Uterus (tissue), 2 donors: ENCODE results near the gene JAK1.

Experiments used
- POLR2A ChIP-seq, 2 donors: fragments of 450-650 bp; IDR thresholded peaks; one replicate each; pipeline ENCODE4 v1.6.1; 2016; ENCODE audit warnings: antibody characterized with exemption in 2 of 2, mild to moderate bottlenecking in 1 of 2, moderate library complexity in 1 of 2
- TF ChIP-seq, protein P1 (sequence below), 4 experiments: fragments of 200-600 bp in 2 of 4; fragments of 450-650 bp in 2 of 4; sonication (generic) in 2 of 4; IDR thresholded peaks; one replicate each; pipeline ENCODE4 v1.5.1; 2016 to 2019; ENCODE audit warnings: antibody characterized with exemption in 4 of 4, mild to moderate bottlenecking in 2 of 4, moderate library complexity in 1 of 4

DNA sequence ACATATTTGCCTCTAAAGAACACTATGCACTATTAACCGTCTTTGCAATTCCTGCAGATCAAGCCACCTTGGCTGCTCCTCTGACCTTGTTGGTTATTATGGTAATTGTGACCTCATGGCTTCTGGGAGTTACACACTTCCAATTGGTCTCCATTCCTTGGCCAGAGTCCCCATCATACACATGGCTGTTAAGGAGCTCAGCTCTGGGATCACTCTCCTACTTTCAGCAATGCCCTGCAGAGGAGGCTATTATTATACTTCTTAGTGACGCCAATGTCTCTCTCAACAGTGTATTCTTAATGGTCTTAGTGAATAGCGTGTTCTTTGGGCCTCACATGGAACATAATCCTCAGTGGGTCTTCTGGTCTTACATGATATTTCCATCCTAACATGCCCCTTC lies 10.0 kb upstream of the JAK1 start:
- no peak for TF ChIP-seq POLR2A (IDR thresholded peaks at IDR 0.05)
- TF ChIP-seq, protein P1, sequence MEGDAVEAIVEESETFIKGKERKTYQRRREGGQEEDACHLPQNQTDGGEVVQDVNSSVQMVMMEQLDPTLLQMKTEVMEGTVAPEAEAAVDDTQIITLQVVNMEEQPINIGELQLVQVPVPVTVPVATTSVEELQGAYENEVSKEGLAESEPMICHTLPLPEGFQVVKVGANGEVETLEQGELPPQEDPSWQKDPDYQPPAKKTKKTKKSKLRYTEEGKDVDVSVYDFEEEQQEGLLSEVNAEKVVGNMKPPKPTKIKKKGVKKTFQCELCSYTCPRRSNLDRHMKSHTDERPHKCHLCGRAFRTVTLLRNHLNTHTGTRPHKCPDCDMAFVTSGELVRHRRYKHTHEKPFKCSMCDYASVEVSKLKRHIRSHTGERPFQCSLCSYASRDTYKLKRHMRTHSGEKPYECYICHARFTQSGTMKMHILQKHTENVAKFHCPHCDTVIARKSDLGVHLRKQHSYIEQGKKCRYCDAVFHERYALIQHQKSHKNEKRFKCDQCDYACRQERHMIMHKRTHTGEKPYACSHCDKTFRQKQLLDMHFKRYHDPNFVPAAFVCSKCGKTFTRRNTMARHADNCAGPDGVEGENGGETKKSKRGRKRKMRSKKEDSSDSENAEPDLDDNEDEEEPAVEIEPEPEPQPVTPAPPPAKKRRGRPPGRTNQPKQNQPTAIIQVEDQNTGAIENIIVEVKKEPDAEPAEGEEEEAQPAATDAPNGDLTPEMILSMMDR (IDR thresholded peaks at IDR 0.05), result no peak
